ENCODE data around the gene SPACA6.
"Not testable (repeated sequence)": the region's sequence is repeated elsewhere in the genome, so short reads cannot be mapped to it uniquely, and the experiment has no call there.

Gene SPACA6

DNA sequence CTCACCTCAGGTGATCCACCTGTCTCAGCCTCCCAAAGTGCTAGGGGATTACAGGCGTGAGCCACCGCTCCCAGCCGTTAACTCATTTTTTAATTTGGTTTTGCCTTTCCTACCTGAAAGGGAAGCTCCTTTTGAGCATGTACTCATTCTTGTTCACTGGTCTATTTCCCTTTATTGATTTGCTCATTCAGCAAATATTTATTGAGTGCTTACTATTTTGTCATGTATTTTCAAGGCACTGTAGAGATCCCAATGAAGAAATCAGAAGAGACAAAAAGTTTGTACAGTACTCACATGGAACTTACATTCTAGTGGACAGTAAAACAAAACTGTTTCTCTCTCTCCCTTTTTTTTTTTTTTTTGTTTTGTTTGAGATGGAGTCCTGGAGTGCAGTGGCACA, 13.8 kb downstream of the SPACA6 start:
- no peak for DNase-seq

DNA sequence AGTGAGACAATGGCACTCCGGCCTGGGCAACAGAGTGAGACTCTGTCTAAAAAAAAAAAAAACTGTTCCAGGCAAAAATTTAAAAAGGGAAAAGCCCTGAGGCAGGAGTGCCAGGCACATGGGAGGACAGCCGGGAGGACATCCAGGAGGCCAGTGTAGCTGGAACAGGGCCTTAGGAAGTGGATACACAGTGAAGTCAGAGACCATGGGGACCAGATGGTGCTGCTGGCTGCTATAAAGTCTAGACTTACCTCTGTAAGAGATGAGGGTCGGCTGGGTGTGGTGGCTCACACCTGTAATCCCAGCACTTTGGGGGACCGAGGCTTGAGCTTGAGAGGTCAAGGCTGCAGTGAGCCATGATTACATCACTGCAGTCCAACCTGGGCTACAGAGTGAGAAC, 15.7 kb downstream of the SPACA6 start:
- no peak for DNase-seq

DNA sequence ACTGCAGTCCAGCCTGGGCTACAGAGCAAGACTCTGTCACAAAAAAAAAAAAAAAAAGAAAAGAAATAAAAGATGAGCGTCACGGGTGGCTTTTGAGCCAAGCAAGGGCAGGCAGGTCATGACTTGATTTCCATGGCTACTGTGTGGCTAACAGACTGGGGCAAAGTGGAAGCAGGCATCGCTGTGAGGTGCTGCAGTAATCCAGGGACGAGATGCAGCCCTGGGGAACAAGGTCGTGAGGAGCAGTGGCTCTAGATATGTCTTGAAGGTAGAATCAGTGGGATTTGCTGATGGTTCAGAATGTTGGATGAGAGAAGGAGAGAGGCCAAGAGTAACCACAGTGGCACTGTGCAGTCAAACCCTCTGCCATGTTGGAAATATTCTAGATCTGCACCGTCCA, 16.4 kb downstream of the SPACA6 start:
- DNase-seq: no peak

DNA sequence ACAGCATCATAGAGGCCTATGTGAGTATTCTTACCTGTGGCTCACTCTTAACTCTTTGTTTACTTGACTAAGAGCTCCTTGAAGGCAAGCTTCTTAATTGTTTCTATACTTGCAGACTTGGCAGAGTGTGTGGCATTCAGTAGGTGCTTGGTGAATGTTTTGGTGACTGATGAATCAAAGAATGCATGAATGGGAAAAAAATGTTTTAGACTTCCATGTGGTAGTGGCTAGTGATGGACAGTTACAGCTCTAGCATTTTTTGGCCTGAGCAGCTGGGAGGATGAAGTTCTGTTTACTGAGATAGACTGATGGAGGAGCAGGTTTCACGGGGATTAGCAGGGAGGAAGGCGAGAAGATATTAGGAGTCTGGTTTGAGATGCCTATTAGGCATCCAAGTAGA, 17.0 kb downstream of the SPACA6 start:
- DNase-seq: no peak

DNA sequence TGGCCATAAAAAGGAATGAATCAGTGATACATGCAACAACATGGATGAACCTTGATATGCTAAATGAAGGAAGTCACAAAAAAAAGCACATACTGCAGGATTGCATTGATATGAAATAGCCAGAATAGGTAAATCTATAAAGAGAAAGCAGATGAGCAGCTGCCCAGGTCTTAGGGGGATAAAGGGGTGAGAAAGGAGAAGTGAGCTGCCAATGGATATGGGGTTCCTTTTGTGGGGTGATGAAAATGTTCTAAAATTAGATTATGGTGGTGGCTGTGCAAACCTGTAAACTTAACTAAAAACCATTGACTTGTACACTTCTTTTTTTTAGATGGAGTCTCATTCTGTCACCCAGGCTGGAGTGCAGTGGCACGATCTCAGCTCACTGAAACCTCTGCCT, 18.6 kb downstream of the SPACA6 start:
- DNase-seq: no peak

DNA sequence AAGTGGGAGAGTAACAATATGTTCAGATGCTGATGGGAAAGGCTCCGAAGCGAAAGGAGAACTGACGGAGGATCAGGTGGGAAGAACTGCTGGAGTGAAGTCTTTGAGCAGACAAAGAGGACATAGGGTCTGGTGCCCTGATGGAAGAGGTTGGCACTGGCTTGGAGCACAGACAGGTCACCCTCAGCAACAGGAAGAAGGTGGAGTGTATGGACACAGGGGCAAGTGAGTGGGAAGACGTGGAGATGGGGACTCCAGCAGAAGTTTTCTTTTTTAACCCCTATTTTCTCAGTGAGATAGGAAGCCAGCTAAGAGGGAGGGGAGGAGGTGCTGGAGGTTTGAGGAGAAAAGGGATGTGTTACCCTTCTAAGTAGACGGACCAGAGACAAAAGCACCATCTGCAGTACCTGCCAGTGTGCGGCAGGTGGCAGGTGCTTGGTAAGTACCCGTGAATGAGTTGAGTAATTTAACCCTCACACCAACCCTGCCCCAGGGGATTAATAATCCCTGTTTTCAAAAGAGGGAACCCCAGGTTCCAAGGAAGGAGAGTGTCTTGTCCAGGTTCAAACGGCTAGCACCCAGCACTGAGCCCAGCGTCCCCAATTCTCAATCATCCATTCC, 19.4 kb downstream of the SPACA6 start:
- no peak for DNase-seq

DNA sequence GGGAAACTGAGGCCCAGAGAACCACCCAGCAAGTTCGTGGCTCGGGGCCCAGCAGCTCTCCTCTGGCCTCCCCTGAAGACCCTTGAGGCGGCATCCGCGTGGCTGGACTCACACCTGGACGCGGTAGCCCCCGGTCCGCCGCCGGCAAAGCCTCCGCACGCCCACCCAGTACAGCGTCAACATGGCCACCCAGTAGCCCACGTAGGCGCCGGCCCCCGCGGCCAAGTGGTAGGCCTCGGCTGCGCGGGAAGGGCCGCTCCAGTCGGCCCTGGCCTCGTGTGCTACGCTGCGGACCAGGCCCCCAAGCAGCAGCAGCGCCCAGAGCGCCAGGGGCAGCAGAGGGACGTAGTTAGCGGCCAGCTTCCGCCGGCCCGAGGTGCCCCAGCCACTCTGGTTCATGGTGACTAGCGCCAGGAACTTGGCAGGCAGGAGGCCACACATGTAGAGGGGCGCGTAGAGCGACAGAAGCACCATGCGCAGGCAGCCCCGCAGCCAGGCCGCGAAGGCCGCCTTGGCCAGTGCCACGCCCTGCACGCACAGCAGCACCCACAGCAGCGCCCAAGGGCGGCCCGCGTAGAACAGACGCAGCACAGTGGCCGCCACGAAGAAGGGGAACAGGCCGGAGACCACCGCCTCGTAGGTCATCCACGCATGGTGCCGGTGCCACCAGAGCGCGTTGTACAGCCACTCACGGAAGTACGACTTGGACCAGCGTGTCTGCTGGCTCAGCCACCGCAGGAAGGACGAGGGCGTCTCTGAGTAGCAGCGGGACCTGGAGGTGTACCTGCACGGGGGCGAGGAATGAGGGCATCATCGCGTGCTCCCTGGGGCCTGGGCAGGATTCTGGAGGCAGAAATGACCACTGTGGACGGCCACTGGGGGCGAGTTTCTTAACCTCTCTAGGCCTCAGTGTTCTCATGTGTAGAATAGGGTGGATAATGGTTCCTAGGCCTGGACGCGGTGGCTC, 20.5 kb downstream of the SPACA6 start:
- DNase-seq: no peak

DNA sequence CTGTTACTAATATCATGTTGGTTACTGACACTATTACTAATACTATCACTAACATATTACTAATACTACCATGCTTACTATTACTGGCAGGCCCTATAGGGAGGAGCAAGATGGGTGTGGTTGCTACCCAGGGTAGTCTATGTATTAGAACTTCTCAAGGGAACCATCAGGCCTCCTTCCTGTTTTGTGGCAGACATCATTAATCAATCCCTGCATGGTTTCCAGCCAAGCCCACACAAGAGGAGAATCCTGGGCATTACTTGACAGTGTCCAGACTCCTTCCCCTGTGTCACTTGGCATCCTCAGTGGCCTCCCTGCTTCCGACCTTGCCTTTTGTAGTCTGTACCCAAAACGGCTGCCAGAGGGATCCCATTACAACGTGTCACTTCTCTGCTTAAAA, 21.7 kb downstream of the SPACA6 start:
- DNase-seq: no peak

DNA sequence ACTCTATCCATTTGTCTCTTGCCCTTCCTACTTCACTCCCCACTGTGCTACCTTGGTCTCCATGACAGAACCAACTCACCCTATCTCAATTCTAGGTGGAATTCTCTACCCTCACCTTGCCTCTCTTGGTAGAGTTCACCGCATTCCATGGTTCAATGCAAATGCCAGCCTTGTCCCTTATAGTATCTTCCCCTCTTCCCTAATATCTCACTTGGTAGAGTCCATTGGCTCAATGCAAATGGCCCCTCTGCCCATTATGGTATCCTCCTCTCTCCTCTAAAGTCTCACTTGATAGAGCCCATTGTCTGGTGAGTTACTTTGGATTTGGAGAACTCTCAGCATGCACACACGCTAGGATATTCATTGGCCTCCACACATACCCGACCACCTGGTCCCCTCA, 22.7 kb downstream of the SPACA6 start:
- no peak for DNase-seq

DNA sequence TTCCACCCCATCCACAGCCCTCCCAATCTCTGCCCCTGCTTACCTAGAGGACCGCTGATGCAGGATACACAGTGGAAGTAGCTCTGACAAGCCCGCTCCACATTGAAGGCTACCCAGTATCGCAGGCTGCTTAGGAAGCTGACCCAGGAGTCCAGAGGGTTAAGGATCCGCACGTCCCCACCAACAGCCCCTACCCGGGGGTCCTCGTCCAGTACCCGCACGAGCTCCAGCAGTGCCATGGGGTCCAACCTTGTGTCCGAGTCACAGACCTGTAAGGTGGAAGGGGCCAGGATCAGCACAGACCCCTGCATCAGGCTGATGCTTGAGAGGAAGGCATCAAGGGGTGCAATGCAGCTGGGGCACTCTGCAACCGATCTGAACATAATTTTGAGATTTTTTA, 23.8 kb downstream of the SPACA6 start:
- no peak for DNase-seq

DNA sequence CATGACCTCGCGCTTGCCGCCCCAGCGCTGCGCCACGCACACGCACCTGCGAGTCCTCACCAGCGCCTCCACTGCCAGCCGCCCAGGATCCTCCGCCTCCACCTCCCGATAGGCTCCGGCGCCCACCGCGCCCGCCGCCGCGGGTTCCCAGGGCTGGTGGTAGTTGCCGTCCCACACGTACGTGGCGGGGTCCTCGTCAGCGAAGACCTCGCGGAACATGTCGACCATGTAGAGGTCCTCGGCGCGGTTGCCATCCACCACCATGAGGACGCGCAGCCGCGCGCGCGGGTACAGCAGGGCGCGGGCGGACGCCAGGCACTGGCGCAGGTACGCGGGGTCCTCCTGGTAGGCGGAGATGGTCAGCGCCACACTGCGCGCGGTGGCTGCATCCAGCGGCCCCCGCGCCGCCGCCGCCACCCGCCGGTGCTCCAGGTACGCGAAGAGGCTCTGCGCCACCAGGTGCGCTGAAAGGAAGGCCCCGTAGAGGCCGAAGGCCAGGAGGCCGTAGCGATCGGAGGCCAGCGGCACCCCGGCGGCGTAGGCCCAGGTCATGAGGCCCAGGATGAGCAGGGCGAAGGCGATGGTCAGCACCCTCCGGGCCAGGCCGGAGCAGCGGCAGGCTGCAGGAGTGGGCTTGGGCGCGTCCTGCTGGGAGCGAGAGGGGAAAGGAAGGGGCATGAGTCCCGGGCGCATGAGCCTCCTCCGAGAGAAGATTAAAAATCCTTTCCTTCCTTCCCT, 26.3 kb downstream of the SPACA6 start:
- DNase-seq: no peak

DNA sequence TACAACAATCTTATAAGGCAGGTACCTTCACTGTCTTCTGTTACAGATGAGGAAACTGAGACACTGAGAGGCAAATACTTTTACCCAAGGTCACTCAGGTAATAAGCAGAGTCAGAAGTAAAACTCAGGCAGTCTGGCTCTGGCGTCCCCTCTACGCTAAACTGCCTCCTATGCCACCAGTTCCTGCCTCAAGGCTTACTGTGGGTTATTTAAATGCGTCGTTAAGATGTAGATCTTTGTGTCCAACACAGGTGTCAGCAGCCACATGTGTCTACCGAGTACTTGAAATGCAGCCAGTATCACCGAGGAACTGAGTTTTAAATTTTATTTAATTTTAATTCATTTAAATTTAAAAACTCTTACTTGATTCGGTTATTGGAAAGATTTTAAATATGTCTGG, 28.8 kb downstream of the SPACA6 start:
- DNase-seq: no peak

DNA sequence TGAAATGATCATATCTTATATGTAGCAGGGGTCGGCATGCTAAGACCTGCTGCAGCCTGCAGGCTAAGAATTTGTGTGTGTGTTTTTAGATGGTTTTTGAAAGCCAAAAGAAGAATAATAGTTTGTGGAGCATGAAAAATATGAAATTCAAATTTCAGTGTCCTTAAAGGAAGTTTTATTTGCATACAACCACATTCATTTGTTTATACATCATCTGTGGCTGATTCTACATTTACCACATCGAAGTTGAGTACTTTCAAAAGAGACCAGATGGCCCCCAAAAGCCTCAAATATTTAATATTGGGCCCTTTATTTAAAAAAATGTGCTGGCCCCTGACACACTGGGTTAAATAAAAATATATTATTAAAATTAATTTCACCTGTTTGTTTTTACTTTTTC, 29.4 kb downstream of the SPACA6 start:
- DNase-seq: no peak

DNA sequence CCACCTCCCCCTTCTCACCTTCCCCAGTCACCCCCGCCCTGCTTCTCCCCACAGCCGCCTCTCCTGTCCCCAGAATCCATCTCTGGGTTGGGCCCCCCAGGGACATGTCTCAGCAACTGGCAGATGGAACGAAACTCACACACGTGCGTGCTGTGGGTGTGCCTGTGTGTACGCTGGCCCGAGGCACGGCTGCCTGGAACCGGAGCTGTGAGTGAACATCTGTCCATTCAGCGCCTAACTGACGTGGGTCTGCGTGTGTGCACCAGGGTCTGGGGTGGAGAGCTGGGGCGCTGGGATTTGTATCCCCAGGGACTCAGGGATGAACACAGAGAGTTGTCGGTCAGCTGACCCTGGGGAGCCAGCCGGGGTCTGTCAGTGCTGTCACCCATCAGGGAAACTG, 31.4 kb downstream of the SPACA6 start:
- DNase-seq: no peak

DNA sequence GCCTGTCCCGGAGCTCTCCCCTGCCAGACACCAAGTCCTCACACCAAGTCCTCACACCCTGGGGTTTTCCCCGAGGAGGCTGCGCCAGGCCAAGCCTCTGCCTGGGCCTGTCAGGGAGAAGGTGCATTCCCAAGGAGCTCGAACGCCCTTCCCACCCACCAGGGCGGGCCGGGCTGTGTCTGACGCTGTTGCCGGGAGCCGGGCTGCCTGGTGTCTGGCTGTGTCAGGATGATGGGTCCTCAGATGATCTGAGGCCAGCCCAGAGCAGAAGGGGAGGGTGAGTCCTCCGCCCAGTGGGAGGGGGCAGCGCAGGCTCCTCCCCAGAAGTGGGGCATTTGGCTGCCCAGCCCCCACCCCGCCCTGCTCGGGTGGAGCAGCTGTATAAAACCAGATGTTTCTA, 32.9 kb downstream of the SPACA6 start:
- no peak for DNase-seq

DNA sequence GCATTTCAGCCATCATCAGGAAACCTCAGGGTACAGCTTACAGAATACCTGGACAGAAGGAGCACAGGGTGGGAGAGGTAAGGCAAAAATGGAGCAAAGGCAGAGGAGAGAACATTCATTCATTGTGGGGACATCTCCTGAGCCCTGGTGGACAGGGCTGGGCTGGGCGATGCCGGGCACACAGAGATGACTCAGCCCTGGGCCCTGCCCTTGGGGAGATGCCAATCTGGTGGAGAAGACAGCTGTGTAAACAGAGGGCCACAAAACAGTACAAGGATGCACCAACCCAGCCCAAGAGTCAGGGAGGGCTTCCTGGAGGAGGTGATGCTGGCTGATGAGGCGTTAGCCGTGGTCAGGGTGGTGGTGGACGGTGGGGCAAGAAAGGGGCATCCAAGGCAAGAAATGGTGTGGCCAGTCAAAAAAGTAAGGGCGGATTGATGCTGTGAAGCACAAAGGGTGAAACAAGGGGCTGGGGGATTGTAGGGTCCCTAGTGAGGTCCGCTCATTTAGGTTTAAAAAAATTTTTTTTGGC, 34.3 kb downstream of the SPACA6 start:
- DNase-seq: no peak

DNA sequence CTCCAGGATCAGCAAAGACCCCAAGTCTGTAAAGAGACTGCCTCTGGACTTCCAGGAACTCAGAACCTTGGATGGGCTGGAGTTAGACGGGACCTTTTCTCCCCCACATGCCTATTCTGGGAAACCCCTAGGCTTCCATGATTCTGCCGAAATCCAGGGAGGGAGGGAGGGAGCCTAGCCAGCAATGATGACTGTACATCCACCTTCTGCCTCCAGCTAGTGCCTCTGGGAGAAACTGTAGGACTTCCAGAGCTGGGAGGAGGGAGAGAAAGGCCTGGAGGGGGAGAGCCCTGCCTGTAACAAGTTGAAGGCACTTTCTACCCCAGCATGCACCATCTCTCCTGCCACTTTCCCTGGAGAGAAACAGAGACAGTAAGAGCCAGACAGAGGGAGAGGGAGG, 36.7 kb downstream of the SPACA6 start:
- DNase-seq: no peak

DNA sequence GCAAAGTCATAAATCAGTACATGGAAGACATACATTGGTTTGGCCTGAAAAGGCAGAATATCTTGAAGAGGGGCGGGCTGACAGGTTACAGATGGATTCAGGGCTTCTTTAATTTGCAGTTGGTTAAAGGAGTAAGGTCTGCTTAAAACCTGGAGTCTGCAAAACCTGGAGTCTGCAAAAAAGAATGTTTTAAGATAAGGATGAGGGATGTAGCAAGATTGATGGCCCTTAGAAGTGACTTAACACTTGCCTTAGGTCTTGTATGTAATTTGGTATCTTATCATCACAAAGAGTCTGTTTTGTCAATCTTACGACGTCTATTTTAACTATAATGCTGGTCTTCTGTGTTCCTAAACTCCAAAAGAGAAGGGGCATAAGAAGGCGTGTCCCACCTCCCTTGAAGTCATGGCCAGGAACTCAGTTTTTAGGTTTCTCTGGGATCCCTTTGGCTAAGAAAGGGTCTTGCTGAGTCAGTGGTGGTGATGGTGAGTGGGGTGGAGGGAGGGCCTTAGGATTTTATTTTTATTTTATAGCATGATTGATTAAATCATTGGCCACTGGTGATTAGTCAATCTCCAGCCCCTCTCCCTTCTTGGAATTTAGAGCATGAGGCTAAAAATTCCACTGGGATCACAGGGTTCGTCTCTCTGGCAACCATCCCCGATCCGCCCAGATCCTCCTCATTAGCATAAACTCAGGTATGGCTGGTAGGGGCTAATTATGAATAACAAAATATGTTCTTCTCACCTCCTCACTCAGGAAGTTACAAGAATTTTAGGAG, 40.8 kb downstream of the SPACA6 start:
- no peak for DNase-seq

DNA sequence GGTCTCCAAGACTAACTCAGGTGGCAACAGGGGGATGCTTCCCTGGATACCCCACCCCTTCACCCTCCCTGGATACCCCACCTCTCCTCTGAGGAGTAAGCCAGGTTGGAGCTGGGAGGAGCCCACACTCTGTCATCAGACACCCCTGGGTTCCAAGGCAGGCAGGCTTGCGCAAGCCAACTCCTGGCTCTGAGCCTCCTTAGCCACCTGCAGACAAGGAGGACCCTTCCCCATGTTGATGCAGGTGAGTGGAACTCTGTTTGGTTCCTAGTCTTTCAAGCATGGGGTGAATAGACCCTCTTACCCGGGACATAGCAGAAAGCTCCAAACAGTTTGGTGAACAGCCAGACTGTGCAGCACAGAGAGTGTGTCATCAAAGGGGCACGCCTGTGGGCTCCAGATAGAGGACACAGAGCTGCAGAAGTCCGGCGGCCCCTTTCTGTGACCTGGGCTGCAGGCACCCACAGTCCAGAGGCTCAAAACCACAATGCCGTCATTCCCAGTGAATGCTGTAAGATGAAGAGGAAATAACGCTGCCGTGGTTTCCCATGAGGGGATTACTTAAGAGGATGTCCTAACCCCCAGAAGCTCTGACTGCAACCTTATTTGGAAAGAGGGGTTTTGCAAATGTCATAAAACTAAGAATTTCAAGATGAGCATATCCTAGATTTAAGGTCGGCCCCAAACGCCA, 42.8 kb downstream of the SPACA6 start:
- DNase-seq: no peak

DNA sequence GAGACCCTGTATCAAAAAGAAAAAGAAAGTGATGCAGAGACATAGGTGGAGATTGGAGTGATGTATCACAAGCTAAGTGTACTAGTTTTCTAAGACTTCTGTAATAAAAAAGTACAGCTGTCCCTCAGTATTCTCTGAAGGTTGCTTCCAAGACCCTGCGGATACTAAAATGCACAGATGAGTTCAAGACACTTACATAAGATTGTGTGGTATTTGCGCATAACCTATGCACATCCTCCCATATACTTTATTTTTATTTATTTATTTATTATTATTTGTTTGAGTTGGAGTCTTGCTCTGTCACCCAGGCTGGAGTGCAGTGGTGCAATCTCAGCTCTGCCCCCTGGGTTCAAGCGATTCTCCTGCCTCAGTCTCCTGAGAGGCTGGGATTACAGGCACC, 44.3 kb downstream of the SPACA6 start:
- no peak for DNase-seq

DNA sequence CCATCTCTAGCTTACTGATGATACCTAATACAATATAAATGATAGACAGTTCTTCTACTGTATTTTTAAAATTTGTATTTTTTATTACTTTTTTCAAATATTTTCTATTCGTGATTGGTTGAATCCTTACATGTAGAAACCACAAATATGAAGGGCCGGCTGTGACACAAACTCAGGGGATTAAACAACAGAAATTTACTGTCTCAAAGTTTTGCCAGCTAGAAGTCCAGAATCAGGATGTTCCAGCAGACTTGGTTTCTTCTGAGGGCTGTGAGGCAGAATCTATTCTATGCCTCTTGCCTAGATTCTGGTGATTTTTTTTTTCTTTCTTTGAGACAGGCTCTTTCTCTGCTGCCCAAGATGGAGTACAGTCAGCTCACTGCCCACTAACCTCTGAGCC, 44.8 kb downstream of the SPACA6 start:
- DNase-seq: no peak

DNA sequence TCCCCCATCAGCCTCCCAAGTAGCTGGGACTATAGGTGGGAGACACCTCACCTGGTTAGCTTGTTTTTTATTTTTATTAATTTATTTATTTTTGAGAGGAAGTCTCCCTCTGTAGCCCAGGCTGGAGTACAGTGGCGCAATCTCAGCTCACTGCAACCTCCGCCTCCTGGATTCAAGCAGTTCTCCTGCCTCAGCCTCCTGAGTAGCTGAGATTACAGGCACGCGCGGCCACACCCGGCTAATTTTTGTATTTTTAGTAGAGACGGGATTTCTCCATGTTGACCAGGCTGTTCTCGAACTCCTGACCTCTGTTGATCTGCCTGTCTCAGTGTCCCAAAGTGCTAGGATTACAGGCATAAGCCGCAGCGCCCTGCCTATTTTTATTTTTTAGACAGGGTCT, 45.4 kb downstream of the SPACA6 start:
- DNase-seq: not testable (repeated sequence)
